NCI-H2196 (cell line): ENCODE results near the gene PDE3A.

Experiments used
- DNase-seq: peaks from one replicate; lab custom pipeline; 2025; ENCODE audit not compliant: unreplicated experiment; lab: John Stamatoyannopoulos, UW

Gene PDE3A

GRCh38 chr12:20453756-20454310 is 85.5 kb downstream of the PDE3A start:
- no peak for DNase-seq

- DNase-seq, result no peak
Measured at GRCh38 chr12:20455001-20455706, 86.8 kb downstream of the PDE3A start.

- no peak for DNase-seq
Measured at GRCh38 chr12:20457582-20457981, 89.2 kb downstream of the PDE3A start.

- no peak for DNase-seq
Measured at GRCh38 chr12:20458011-20458410, 89.7 kb downstream of the PDE3A start.

DNA sequence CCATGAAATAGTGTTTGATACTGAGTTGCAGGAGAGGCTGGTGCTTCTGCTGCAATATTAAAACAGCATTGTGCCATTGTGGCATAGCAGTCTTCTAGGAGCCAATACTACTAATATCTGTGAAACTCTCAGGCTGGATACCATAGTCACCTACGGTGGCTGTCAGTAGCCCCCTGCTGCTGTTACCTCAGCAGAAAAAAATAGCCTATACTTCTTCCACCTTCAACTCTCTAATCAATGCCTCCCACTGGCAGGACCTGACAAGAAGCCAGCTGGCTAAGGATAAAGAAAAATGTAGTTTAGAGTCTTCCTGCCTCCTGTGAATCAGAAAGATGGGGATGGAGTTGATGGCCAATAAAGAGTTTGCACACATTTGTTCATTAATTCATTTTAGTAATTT is 91.6 kb downstream of the PDE3A start:
- DNase-seq, result no peak

GRCh38 chr12:20460956-20461355 is 92.6 kb downstream of the PDE3A start:
- no peak for DNase-seq

GRCh38 chr12:20463913-20464524 is 95.7 kb downstream of the PDE3A start:
- peak; percentile 36 for DNase-seq

DNA sequence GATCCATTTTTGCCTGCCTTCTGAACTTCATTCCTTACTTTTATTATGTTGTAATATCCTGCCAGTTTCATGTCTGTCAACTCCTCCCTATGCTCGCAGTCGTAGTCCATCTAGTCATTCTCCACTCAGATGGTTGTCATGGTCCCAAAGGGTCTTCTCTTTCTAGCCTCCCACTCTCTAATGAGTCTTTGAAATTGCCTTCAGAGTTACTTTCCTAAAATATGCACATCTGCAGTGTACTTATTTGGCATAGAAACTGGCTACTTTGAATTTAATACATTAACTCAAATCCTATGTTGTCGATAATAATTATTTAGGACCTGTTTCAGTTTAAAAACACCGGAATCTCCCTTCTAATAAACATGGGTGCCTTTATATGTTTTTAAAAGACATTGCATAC is 101.0 kb downstream of the PDE3A start:
- no peak for DNase-seq

GRCh38 chr12:20469756-20470155 is 101.4 kb downstream of the PDE3A start:
- DNase-seq, result no peak

DNA sequence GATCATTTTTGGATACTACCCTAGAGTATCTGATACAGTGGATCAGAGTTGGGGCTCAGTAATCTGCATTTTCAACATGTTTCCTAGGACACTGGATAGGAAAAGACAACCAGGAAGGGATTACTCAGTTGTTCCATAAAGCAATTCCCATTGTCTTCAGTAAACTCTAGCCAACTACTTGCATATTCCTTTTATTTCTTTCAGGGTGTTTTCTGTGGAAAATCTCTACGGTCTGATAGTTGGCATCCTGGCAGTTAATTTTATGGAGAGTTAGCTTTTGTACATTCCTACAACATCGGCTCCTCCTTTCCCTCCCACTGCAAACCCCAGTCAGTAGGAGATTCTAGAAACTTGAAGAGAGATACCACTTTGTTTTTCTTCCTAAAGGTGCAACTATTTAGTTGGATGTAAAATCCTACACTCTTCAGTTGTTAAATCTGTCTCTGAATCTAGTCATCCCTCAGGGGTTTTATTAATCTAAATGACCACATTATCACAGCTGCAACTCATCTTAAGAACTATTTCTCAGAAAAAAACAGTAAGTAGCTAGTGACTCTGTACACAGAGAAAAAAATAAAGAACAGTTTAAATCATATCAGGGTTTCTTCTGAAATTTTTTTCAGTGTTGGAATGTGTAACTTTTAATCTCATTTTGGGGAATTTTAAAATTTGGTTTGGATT is 103.9 kb downstream of the PDE3A start:
- DNase-seq, result no peak

DNA sequence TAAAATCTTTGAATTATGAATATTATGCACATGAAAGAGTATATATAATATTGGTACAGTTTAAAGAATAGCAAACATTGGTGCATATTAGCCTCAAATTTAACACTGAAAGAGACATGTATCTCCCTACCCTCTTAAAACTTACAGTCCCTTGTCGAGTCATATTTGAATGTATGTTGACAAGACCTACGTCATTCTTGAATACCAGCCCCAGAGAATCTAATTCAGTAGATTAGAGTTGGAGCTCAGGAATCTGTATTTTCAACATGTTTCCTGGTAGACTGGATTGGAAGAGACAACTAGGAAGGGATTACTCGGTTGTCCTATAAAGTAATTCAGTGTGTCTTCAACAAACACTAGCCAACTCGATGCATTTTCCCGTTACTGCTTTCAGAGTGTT is 104.8 kb downstream of the PDE3A start:
- DNase-seq, result no peak

GRCh38 chr12:20474016-20474415 is 105.7 kb downstream of the PDE3A start:
- DNase-seq, result no peak

DNA sequence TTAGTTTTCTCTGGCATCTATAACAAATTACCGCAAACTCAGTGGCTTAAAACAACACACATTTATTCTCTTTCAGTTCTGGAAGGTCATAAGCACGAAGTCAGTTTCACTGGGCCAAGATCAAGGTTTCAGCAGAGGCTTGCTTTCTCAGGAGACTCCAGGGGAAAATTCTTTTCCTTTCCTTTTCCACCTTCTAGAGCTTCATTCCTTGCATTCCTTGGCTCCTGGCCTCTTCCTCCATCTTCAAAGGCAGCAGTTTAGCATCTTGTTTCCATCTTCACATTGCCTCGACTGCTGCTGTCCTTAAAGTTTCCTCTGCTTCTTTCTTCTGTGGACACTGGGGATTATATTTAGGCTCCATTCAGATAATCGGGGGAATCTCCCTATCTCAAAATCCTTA is 106.1 kb downstream of the PDE3A start:
- no peak for DNase-seq

DNA sequence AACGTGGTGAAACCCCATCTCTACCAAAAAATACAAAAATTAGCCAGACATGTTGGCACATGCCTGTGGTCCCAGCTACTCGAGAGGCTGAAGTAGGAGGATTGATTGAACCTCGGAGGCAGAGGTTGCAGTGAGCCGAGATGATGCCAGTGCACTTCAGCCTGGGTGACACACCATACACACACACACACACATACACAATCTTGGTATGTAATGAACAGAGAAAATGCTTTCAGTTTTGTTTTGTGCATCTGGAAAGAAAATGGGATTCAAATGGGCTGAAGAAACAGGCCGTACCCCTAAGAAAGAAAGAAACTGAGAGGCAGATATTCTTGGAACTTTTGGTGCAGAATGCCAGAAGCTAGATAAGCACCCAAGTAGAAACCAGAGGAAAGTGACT is 107.2 kb downstream of the PDE3A start:
- no peak for DNase-seq

- no peak for DNase-seq
Measured at GRCh38 chr12:20476551-20476950, 108.2 kb downstream of the PDE3A start.

GRCh38 chr12:20477255-20477654 is 108.9 kb downstream of the PDE3A start:
- no peak for DNase-seq

DNA sequence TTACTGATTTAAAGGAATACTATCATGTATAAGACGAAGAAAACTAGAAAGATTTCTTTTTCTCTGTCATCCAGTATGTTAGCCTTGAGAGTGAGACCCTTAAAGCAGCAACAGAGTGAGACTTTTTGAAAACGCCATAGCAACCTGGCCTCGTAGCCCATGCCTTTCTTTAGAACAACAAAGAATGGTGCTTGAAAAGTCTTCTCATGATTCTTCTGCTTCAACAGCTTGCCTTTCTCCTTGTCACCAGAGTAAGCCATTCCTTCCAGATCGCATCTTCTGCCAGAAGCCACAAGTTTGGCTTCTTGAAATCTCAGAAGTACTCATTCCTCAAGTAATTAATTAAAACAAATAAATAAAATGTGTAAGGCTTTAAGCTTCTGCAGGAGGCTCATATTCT is 109.3 kb downstream of the PDE3A start:
- no peak for DNase-seq

- DNase-seq, result no peak
Measured at GRCh38 chr12:20482491-20483054, 114.2 kb downstream of the PDE3A start.

DNA sequence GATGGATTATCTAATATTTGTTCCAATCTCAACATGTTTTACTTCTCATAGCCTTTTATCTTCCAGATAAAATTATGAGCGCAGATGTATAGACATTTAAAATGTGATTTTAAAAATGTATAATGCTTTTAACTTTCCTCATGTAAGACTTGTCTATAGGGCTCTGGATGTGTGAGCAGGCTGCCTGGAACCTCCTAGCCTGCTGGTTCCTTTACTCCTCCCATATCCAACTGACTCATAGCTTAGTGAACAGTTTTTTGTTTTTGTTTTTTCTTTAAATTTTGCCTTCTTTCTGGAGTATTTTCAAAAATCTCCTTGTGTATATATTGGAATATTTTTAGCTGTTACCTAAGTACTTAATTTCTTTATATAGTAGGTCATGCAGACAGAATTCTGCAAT is 115.4 kb downstream of the PDE3A start:
- no peak for DNase-seq

GRCh38 chr12:20486233-20486632 is 117.9 kb downstream of the PDE3A start:
- no peak for DNase-seq

GRCh38 chr12:20487519-20487918 is 119.2 kb downstream of the PDE3A start:
- no peak for DNase-seq

- DNase-seq, result no peak
Measured at GRCh38 chr12:20489645-20490044, 121.3 kb downstream of the PDE3A start.
